Neural progenitor cell (in vitro differentiated cells): ENCODE data around the gene HIBADH. TPM values are rescaled to one million over a fixed set of nuclear protein-coding genes. Genes with fewer than 3 reads are reported as not detected.

Source experiments
- DNase-seq: peaks from one replicate; pipeline ENCODE4 v3.0.0-alpha.2; 2016; ENCODE audit warnings: low spot score
- H2AFZ ChIP-seq: fragments of 200-600 bp; sonication (generic); replicated peaks from 2 replicates; pipeline ENCODE4 v1.6.1; 2016; ENCODE audit warnings: antibody characterized with exemption
- H3F3A ChIP-seq: fragments of 200-600 bp; sonication (generic); 2 replicates; pipeline ENCODE4 v1.6.1; 2016; ENCODE audit warnings: antibody characterized with exemption, low read depth
- H3K27ac ChIP-seq: fragments of 200-600 bp; sonication (generic); 2 replicates; pipeline ENCODE4 v1.5.1; 2016; ENCODE audit warnings: mild to moderate bottlenecking
- H3K27me3 ChIP-seq: fragments of 200-600 bp; sonication (generic); 2 replicates; pipeline ENCODE4 v1.6.1; 2016; ENCODE audit warnings: mild to moderate bottlenecking, moderate library complexity
- H3K36me3 ChIP-seq: fragments of 200-600 bp; sonication (generic); 2 replicates; pipeline ENCODE4 v1.5.1; 2016
- H3K4me1 ChIP-seq: fragments of 200-600 bp; sonication (generic); 2 replicates; pipeline ENCODE4 v1.6.1; 2016; ENCODE audit warnings: mixed run types
- H3K4me2 ChIP-seq: fragments of 200-600 bp; sonication (generic); 2 replicates; pipeline ENCODE4 v1.6.1; 2016
- H3K4me3 ChIP-seq: fragments of 200-600 bp; sonication (generic); 2 replicates; pipeline ENCODE4 v1.5.1; 2016
- H3K79me2 ChIP-seq: fragments of 200-600 bp; sonication (generic); 2 replicates; pipeline ENCODE4 v1.6.1; 2016; ENCODE audit warnings: low read depth
- H3K9ac ChIP-seq: fragments of 200-600 bp; sonication (generic); 2 replicates; pipeline ENCODE4 v1.6.1; 2016
- H3K9me3 ChIP-seq: fragments of 200-600 bp; sonication (generic); 2 replicates; pipeline ENCODE4 v1.5.1; 2016; ENCODE audit warnings: low read depth
- H4K20me1 ChIP-seq: fragments of 200-600 bp; sonication (generic); 2 replicates; pipeline ENCODE4 v1.6.1; 2016; ENCODE audit warnings: low read depth
- H3K27ac Mint-ChIP-seq: 3 replicates; pipeline ENCODE4 v1.8.0; 2021; ENCODE audit warnings: mixed read lengths
- H3K27me3 Mint-ChIP-seq: 2 replicates; pipeline ENCODE4 v1.8.0; 2022; ENCODE audit warnings: low read depth, mild to moderate bottlenecking, inconsistent platforms, moderate library complexity, mixed read lengths; ENCODE audit not compliant: insufficient read depth
- H3K36me3 Mint-ChIP-seq: 3 replicates; pipeline ENCODE4 v1.8.0; 2021; ENCODE audit warnings: mixed read lengths
- H3K4me1 Mint-ChIP-seq: 3 replicates; pipeline ENCODE4 v1.8.0; 2021; ENCODE audit warnings: mixed read lengths
- H3K4me3 Mint-ChIP-seq: 3 replicates; pipeline ENCODE4 v1.8.0; 2021; ENCODE audit warnings: mild to moderate bottlenecking, moderate library complexity, mixed read lengths
- H3K9me3 Mint-ChIP-seq: 3 replicates; pipeline ENCODE4 v1.8.0; 2020; ENCODE audit warnings: mixed read lengths
- CTCF ChIP-seq: fragments of 200-600 bp; sonication (generic); IDR thresholded peaks from 2 replicates; pipeline ENCODE4 v1.5.1; 2017; ENCODE audit warnings: antibody characterized with exemption, mild to moderate bottlenecking
- EZH2 ChIP-seq: fragments of 200-600 bp; sonication (generic); IDR thresholded peaks from 2 replicates; pipeline ENCODE4 v1.6.1; 2017; ENCODE audit warnings: antibody characterized with exemption, mild to moderate bottlenecking, moderate library complexity
- EZH2phosphoT487 ChIP-seq: fragments of 200-600 bp; sonication (generic); IDR thresholded peaks from 2 replicates; pipeline ENCODE4 v1.6.1; 2017; ENCODE audit warnings: antibody characterized with exemption
- total RNA-seq: library from RNA; depleted of rRNA; stranded (reverse); fragments of >200 nt; gene quantifications from 2 replicates; pipeline ENCODE4 v1.2.3, GENCODE V29; 2015; ENCODE audit warnings: low replicate concordance

HIBADH gene
- total RNA-seq, 1 donor from 2014 or later, result 88.6 TPM

DNA sequence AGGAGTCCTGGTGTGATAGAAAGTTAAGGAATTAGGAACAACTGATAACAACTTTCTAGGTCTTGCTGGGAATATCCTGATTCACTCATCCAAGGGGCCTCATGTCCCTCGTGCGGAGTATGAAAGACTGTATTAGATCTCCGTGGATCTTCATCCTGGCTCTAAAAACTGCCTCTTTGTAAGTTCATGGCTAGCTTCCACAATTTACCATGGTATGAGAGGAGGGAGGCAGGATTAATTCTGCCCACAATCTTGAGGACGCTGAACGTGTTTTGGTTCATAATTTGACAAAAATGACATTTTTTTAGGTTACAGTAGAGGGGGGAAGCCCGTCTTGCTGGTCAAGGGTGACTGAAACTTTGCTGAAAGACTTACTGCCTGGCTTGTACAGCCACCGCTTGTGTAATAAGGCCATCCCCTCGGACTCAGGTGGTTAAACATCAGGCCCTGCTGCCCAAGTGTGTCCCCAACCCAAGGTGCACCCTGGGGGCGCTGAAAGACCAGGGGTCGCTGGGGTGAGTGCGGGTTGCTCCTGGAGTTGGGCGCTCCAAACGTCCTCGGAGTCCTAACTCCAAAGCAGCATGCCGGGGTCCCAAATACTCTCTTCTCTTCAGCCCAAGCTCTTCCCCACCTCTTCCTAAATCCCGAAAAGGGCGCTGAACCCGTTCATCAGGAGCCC lies 733 bp downstream of the HIBADH start:
- no peaks in the 10 kb centered on the region for H3K9me3 Mint-ChIP-seq
- peak overlapping the region; percentile 95 for H2AFZ ChIP-seq
- H3K4me3 Mint-ChIP-seq, result peak overlapping the region; percentile 91
- peak overlapping the region; percentile 92 for H3K27ac Mint-ChIP-seq
- DNase-seq, result no peak
- H3K27ac ChIP-seq, result peak overlapping the region; percentile 86
- H4K20me1 ChIP-seq, result no peaks in the 10 kb centered on the region
- H3K4me1 Mint-ChIP-seq, result peaks cover 16% of the 10 kb centered on the region
- peak overlapping the region; percentile 74 for H3K9ac ChIP-seq
- H3K27me3 ChIP-seq, result no peaks in the 10 kb centered on the region
- H3K36me3 ChIP-seq, result no peaks in the 10 kb centered on the region
- TF ChIP-seq CTCF (no peak), EZH2 (no peak), EZH2phosphoT487 (no peak)
- H3K79me2 ChIP-seq, result peaks cover 55% of the 10 kb centered on the region
- no peaks in the 10 kb centered on the region for H3K9me3 ChIP-seq
- no peaks in the 10 kb centered on the region for H3K4me1 ChIP-seq
- peak overlapping the region; percentile 98 for H3K4me2 ChIP-seq
- H3K36me3 Mint-ChIP-seq, result peaks cover 9% of the 10 kb centered on the region
- H3F3A ChIP-seq, result no peaks in the 10 kb centered on the region
- peak overlapping the region; percentile 93 for H3K4me3 ChIP-seq
- H3K27me3 Mint-ChIP-seq, result peaks cover 6% of the 10 kb centered on the region

GRCh38 chr7:27656724-27657123 lies 6.0 kb downstream of the HIBADH start:
- no peak overlapping the region for H3K4me3 ChIP-seq
- peaks cover 91% of the 10 kb centered on the region for H3K79me2 ChIP-seq
- H2AFZ ChIP-seq, result no peak overlapping the region
- peaks cover 15% of the 10 kb centered on the region for H3K4me1 Mint-ChIP-seq
- peaks cover 2% of the 10 kb centered on the region for H3K27me3 Mint-ChIP-seq
- no peak overlapping the region for H3K4me3 Mint-ChIP-seq
- no peaks in the 10 kb centered on the region for H3K36me3 ChIP-seq
- peaks cover 14% of the 10 kb centered on the region for H3K4me1 ChIP-seq
- TF ChIP-seq CTCF (no peak), EZH2 (no peak), EZH2phosphoT487 (no peak)
- DNase-seq, result no peak
- H3K27ac ChIP-seq, result no peak overlapping the region
- no peak overlapping the region for H3K9ac ChIP-seq
- H3K27me3 ChIP-seq, result no peaks in the 10 kb centered on the region
- H3F3A ChIP-seq, result peaks cover 13% of the 10 kb centered on the region
- H3K9me3 ChIP-seq, result no peaks in the 10 kb centered on the region
- H4K20me1 ChIP-seq, result peaks cover 18% of the 10 kb centered on the region
- H3K36me3 Mint-ChIP-seq, result peaks cover 21% of the 10 kb centered on the region
- no peak overlapping the region for H3K27ac Mint-ChIP-seq
- peaks cover 2% of the 10 kb centered on the region for H3K9me3 Mint-ChIP-seq
- no peak overlapping the region for H3K4me2 ChIP-seq

DNA sequence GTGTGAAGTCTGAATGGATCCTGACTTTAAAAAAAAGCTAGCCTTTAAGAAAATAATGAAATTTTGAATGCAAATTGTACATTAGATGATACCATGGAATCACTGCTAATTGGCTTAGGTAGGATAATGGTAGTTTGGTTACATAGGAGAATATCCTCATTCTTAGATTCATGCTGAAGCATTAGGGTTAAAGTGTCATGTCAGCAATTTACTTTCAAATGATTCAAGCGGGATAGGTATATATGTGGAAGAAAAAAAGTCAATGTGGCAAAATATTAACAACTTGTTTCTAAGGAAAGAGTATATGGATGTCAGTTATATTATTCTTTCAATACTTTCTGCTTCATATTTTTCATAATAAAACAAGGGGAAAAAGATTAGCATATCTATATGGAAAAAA lies 7.5 kb downstream of the HIBADH start:
- H3K4me1 ChIP-seq, result peaks cover 26% of the 10 kb centered on the region

DNA sequence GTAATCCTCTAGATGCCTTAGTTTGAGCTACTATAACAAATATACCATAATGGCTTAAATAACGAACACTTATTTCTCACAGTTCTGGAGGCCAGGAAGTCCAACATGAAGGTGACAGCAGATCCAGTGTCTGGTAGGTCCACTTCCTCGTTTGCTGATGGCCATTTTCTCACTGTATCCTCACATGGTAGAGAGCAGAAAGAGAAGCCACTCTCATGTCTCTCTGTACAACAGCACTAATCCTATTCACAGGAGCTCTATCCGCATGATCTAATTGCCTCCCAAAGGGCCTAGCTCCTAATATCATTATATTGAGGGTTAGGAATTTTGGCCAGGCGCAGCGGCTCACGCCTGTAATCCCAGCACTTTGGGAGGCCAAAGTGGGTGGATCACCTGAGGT lies 10.2 kb downstream of the HIBADH start:
- Mint-ChIP-seq H3K27ac (no peak overlapping the region), H3K36me3 (peaks cover 19% of the 10 kb centered on the region), H3K4me3 (no peak overlapping the region), H3K27me3 (no peaks in the 10 kb centered on the region), H3K4me1 (peaks cover 17% of the 10 kb centered on the region), H3K9me3 (peaks cover 2% of the 10 kb centered on the region)
- H3K27ac ChIP-seq, result peak overlapping the region; percentile 10
- no peak overlapping the region for H3K4me2 ChIP-seq
- peaks cover 4% of the 10 kb centered on the region for H3K36me3 ChIP-seq
- H3K9me3 ChIP-seq, result no peaks in the 10 kb centered on the region
- H3F3A ChIP-seq, result peaks cover 18% of the 10 kb centered on the region
- peaks cover 67% of the 10 kb centered on the region for H3K79me2 ChIP-seq
- peaks cover 26% of the 10 kb centered on the region for H3K4me1 ChIP-seq
- H3K27me3 ChIP-seq, result no peaks in the 10 kb centered on the region
- DNase-seq, result peak; percentile 54
- H3K9ac ChIP-seq, result no peak overlapping the region
- no peak overlapping the region for H2AFZ ChIP-seq
- peaks cover 28% of the 10 kb centered on the region for H4K20me1 ChIP-seq
- no peak for TF ChIP-seq EZH2
- no peak for TF ChIP-seq CTCF
- no peak for TF ChIP-seq EZH2phosphoT487
- no peak overlapping the region for H3K4me3 ChIP-seq

More for the DNA sequence above, 7.5 kb downstream of the HIBADH start:
- H3K4me3 ChIP-seq, result no peak overlapping the region
- H3K27ac ChIP-seq, result no peak overlapping the region
- Mint-ChIP-seq H3K27ac (no peak overlapping the region), H3K4me3 (no peak overlapping the region), H3K27me3 (no peaks in the 10 kb centered on the region), H3K36me3 (peaks cover 17% of the 10 kb centered on the region), H3K9me3 (peaks cover 2% of the 10 kb centered on the region), H3K4me1 (peaks cover 17% of the 10 kb centered on the region)
- no peaks in the 10 kb centered on the region for H3K27me3 ChIP-seq
- H3K4me2 ChIP-seq, result no peak overlapping the region
- H4K20me1 ChIP-seq, result peaks cover 28% of the 10 kb centered on the region
- H3K36me3 ChIP-seq, result no peaks in the 10 kb centered on the region
- DNase-seq, result no peak
- peaks cover 89% of the 10 kb centered on the region for H3K79me2 ChIP-seq
- TF ChIP-seq EZH2phosphoT487, result no peak
- H3F3A ChIP-seq, result peaks cover 18% of the 10 kb centered on the region
- H2AFZ ChIP-seq, result no peak overlapping the region
- H3K9ac ChIP-seq, result no peak overlapping the region
- H3K9me3 ChIP-seq, result no peaks in the 10 kb centered on the region
